Measurements from ENCODE around the gene DNAH1.

Gene DNAH1

DNA sequence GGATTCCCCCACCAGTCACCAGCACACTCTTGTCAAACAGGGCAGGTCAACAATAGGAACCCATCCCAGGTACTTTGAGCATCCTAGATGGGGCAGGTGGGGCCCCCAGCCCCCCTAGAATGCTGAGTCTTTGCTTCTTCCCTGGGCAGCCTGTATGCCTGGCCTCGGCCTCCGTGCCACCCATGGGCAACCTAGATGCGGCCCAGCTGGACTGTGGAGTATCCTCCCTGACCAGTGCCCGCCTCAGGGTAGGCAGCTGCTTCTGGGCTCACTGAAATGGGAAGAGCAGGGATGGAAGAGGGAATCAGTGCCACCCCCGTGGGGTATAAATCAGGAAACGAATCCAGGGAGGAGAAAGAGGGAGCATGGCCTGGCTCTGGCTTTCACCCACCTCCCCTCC lies 10.9 kb downstream of the DNAH1 start:
- H3K4me3 ChIP-seq (replicated peaks; ENCODE audit: low read depth, low read length) = no peak overlapping the region
- TF ChIP-seq, protein P1, sequence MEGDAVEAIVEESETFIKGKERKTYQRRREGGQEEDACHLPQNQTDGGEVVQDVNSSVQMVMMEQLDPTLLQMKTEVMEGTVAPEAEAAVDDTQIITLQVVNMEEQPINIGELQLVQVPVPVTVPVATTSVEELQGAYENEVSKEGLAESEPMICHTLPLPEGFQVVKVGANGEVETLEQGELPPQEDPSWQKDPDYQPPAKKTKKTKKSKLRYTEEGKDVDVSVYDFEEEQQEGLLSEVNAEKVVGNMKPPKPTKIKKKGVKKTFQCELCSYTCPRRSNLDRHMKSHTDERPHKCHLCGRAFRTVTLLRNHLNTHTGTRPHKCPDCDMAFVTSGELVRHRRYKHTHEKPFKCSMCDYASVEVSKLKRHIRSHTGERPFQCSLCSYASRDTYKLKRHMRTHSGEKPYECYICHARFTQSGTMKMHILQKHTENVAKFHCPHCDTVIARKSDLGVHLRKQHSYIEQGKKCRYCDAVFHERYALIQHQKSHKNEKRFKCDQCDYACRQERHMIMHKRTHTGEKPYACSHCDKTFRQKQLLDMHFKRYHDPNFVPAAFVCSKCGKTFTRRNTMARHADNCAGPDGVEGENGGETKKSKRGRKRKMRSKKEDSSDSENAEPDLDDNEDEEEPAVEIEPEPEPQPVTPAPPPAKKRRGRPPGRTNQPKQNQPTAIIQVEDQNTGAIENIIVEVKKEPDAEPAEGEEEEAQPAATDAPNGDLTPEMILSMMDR (IDR thresholded peaks at IDR 0.05; ENCODE audit: low read depth, low read length, missing control alignments) = no peak

GRCh38 chr3:52327486-52328290 lies 11.6 kb downstream of the DNAH1 start:
- no peak overlapping the region for H3K4me3 ChIP-seq (replicated peaks; ENCODE audit: low read depth, low read length)
- TF ChIP-seq, protein P1 (IDR thresholded peaks at IDR 0.05; ENCODE audit: low read depth, low read length, missing control alignments) = no peak
- DNase-seq (ENCODE audit: extremely low read depth, low read depth) = no peak

More for the DNA sequence above, 10.9 kb downstream of the DNAH1 start:
- DNase-seq (ENCODE audit: extremely low read depth, low read depth) = no peak

- TF ChIP-seq, protein P1 (IDR thresholded peaks at IDR 0.05; ENCODE audit: low read depth, low read length, missing control alignments) = no peak
- no peak overlapping the region for H3K4me3 ChIP-seq (replicated peaks; ENCODE audit: low read depth, low read length)
- DNase-seq (ENCODE audit: extremely low read depth, low read depth) = no peak
Measured at GRCh38 chr3:52328536-52329080, 12.5 kb downstream of the DNAH1 start.

DNA sequence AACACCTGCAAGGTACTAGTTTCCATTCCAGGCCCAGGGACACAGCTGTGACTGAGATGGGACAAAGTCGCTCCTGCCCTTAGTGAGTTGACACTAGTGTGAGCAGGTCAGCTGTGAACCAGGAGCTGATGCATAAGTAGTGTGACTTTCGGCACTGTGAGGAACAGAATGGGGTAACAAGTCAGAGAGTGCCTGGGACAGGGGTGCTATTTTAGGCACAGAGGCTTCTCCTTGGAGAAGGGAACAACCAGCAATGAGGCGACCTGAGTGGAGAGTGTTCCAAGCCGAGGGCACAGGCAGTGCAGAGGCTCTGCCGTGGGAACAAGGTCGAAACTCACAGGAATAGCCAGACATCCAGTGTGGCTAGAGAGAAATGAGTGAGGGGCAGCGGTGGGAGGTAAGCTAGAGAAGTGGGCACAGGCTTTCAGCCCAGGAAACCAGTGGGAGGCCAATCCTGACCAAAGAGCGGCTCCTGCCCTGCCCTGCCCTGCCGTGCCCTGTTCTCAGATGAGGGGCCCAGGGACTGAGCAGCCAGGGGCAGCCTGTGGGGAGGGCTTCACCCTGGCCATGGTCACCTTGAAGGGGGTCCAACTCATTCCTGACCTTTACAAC lies 14.2 kb downstream of the DNAH1 start:
- DNase-seq (ENCODE audit: extremely low read depth, low read depth) = no peak
- no peak overlapping the region for H3K4me3 ChIP-seq (replicated peaks; ENCODE audit: low read depth, low read length)
- TF ChIP-seq, protein P1 (IDR thresholded peaks at IDR 0.05; ENCODE audit: low read depth, low read length, missing control alignments) = no peak

GRCh38 chr3:52331091-52331490 lies 15.0 kb downstream of the DNAH1 start:
- TF ChIP-seq, protein P1 (IDR thresholded peaks at IDR 0.05; ENCODE audit: low read depth, low read length, missing control alignments) = no peak
- H3K4me3 ChIP-seq (replicated peaks; ENCODE audit: low read depth, low read length) = no peak overlapping the region
- no peak for DNase-seq (ENCODE audit: extremely low read depth, low read depth)

DNA sequence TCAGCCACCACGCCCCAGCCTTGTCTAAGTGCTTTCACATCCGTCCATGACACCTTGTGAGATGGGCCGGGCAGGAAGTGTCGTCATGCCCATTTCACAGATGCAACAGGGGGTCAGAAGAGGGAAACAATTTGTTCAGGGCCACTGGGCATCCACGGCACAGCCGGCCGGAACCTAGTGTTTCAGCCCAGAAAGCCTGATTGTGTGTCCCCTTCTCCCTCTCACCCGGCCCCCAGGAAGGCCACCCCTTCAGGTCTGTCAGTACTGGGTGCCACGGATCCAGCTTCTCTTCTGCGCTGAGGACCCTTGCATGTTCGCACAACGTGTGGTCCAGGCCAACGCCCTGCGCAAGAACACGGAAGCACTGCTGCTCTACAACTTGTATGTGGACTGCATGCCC lies 15.8 kb downstream of the DNAH1 start:
- DNase-seq (ENCODE audit: extremely low read depth, low read depth) = no peak
- TF ChIP-seq, protein P1 (IDR thresholded peaks at IDR 0.05; ENCODE audit: low read depth, low read length, missing control alignments) = no peak
- no peak overlapping the region for H3K4me3 ChIP-seq (replicated peaks; ENCODE audit: low read depth, low read length)
